IMR-90 (cell line): Measurements from ENCODE around the gene SMC5. TPM values are rescaled to one million over a fixed set of nuclear protein-coding genes. Genes with fewer than 3 reads are reported as not detected.

Experiments used
- ATAC-seq: fragments of 200-7000 bp; cut with Tn5 transposase; 2 replicates; pipeline ENCODE4 v1.9.1; 2020; ENCODE audit warnings: low read depth, mild to moderate bottlenecking, moderate library complexity
- BruUV-seq: library from RNA; stranded (reverse); fragments of 400-500 nt; replicated peaks from 2 replicates; lab custom pipeline; 2021; lab: Mats Ljungman, UMichigan
- CTCF ChIA-PET: fragments of 300-600 bp; formaldehyde crosslinking; extraction: SDS; loops from one replicate; lab custom pipeline; 2021; ENCODE audit warnings: antibody characterized with exemption; lab: Yijun Ruan, JAX
- POLR2A ChIA-PET: fragments of 300-600 bp; sonication (Branson Sonifier 250); formaldehyde crosslinking; loops from one replicate; lab custom pipeline; 2022; ENCODE audit warnings: antibody characterized with exemption; ENCODE audit not compliant: unreplicated experiment; lab: Charles Lee
- DNase-seq: peaks from one replicate; pipeline ENCODE4 v3.0.0; 2013
- H2AFZ ChIP-seq: replicated peaks from 2 replicates; pipeline ENCODE3; 2013; ENCODE audit warnings: low read length, mild to moderate bottlenecking; ENCODE audit not compliant: poor library complexity
- H2AK5ac ChIP-seq: 2 replicates; pipeline ENCODE4 v1.6.1; 2013; ENCODE audit warnings: low read depth, low read length, inconsistent platforms
- H2AK9ac ChIP-seq: replicated peaks from 2 replicates; pipeline ENCODE3; 2013; ENCODE audit warnings: mild to moderate bottlenecking, low read depth, low read length, moderate library complexity; ENCODE audit not compliant: poor library complexity
- H2BK120ac ChIP-seq: 2 replicates; pipeline ENCODE4 v1.6.1; 2013; ENCODE audit warnings: low read depth, low read length, inconsistent platforms
- H2BK15ac ChIP-seq: 3 replicates; pipeline ENCODE4 v1.6.1; 2013; ENCODE audit warnings: low read depth, low read length, inconsistent platforms
- H2BK20ac ChIP-seq: 2 replicates; pipeline ENCODE4 v1.6.1; 2013; ENCODE audit warnings: low read depth, mild to moderate bottlenecking, inconsistent platforms, low read length, moderate library complexity
- H2BK5ac ChIP-seq: 2 replicates; pipeline ENCODE4 v1.6.1; 2013; ENCODE audit warnings: mild to moderate bottlenecking, low read depth, low read length, inconsistent platforms; ENCODE audit not compliant: poor library complexity, severe bottlenecking
- H3K14ac ChIP-seq: replicated peaks from 2 replicates; pipeline ENCODE4 v1.6.1; 2013; ENCODE audit warnings: low read depth, low read length, inconsistent platforms
- H3K18ac ChIP-seq: 2 replicates; pipeline ENCODE4 v1.6.1; 2013; ENCODE audit warnings: low read depth, low read length, control low read depth
- H3K23ac ChIP-seq: 2 replicates; pipeline ENCODE4 v1.6.1; 2013; ENCODE audit warnings: low read depth, low read length, inconsistent platforms
- H3K27ac ChIP-seq: 2 replicates; pipeline ENCODE4 v1.5.1; 2013; ENCODE audit warnings: mild to moderate bottlenecking, control low read depth, low read length; ENCODE audit not compliant: insufficient read depth
- H3K27me3 ChIP-seq: 2 replicates; pipeline ENCODE4 v1.6.1; 2013; ENCODE audit warnings: low read length; ENCODE audit not compliant: control insufficient read depth, insufficient read depth
- H3K36me3 ChIP-seq: 2 replicates; pipeline ENCODE4 v1.6.1; 2013; ENCODE audit warnings: low read length, mixed read lengths; ENCODE audit not compliant: control insufficient read depth, insufficient read depth
- H3K4ac ChIP-seq: 2 replicates; pipeline ENCODE4 v1.6.1; 2013; ENCODE audit warnings: low read depth, low read length, inconsistent platforms
- H3K4me1 ChIP-seq: 2 replicates; pipeline ENCODE4 v1.6.1; 2013; ENCODE audit warnings: low read length, mixed read lengths; ENCODE audit not compliant: control insufficient read depth, insufficient read depth
- H3K4me2 ChIP-seq: 2 replicates; pipeline ENCODE4 v1.6.1; 2013; ENCODE audit warnings: low read depth, mild to moderate bottlenecking, control low read depth, low read length, moderate library complexity
- H3K4me3 ChIP-seq: 2 replicates; pipeline ENCODE4 v1.5.1; 2013; ENCODE audit warnings: low read depth, mild to moderate bottlenecking, control low read depth, low read length, moderate library complexity; ENCODE audit not compliant: insufficient read depth
- H3K56ac ChIP-seq: 2 replicates; pipeline ENCODE4 v1.6.1; 2013; ENCODE audit warnings: low read length, inconsistent platforms; ENCODE audit not compliant: insufficient read depth; ENCODE audit errors: extremely low read depth
- H3K79me1 ChIP-seq, 2 experiments: 2 replicates each; pipeline ENCODE4 v1.6.1; 2013; ENCODE audit warnings: low read length in 2 of 2, inconsistent platforms in 1 of 2, low read depth in 1 of 2
- H3K9ac ChIP-seq: 2 replicates; pipeline ENCODE4 v1.6.1; 2013; ENCODE audit warnings: low read depth, low read length, control low read depth
- H3K9me1 ChIP-seq: 2 replicates; pipeline ENCODE4 v1.6.1; 2013; ENCODE audit warnings: low read length, inconsistent platforms; ENCODE audit not compliant: insufficient read depth
- H3K9me3 ChIP-seq: 2 replicates; pipeline ENCODE4 v1.6.1; 2013; ENCODE audit warnings: low read length; ENCODE audit not compliant: control insufficient read depth, insufficient read depth
- H4K20me1 ChIP-seq: 2 replicates; pipeline ENCODE4 v1.6.1; 2013; ENCODE audit warnings: low read length, inconsistent platforms; ENCODE audit not compliant: insufficient read depth
- H4K5ac ChIP-seq: 2 replicates; pipeline ENCODE4 v1.6.1; 2013; ENCODE audit warnings: mild to moderate bottlenecking, low read depth, low read length, control low read depth
- H4K8ac ChIP-seq, 2 experiments: 2 replicates each; pipeline ENCODE4 v1.6.1; 2013; ENCODE audit warnings: low read depth in 2 of 2, low read length in 2 of 2, control low read depth in 1 of 2, inconsistent platforms in 1 of 2
- H4K91ac ChIP-seq: 2 replicates; pipeline ENCODE4 v1.6.1; 2013; ENCODE audit warnings: low read depth, low read length, inconsistent platforms; ENCODE audit not compliant: insufficient read depth
- CEBPB ChIP-seq: IDR thresholded peaks from 2 replicates; pipeline ENCODE4 v1.6.1; 2012; ENCODE audit warnings: low read depth, low read length, improper control_type of control experiment
- CHD1 ChIP-seq: IDR thresholded peaks from 2 replicates; pipeline ENCODE4 v1.6.1; 2012; ENCODE audit warnings: low read depth, low read length, improper control_type of control experiment
- FOS ChIP-seq: fragments of 150-350 bp; IDR thresholded peaks from 2 replicates; pipeline ENCODE4 v1.6.1; 2016; ENCODE audit warnings: low read depth, low read length
- MAFK ChIP-seq: IDR thresholded peaks from 2 replicates; pipeline ENCODE4 v1.6.1; 2012; ENCODE audit warnings: low read depth, low read length, improper control_type of control experiment
- MXI1 ChIP-seq: IDR thresholded peaks from 2 replicates; pipeline ENCODE4 v1.6.1; 2012; ENCODE audit warnings: low read depth, mild to moderate bottlenecking, low read length, moderate library complexity, borderline replicate concordance
- NFE2L2 ChIP-seq: fragments of 150-350 bp; IDR thresholded peaks from 2 replicates; pipeline ENCODE4 v1.6.1; 2016; ENCODE audit warnings: low read depth, mild to moderate bottlenecking, low read length
- POLR2A ChIP-seq: IDR thresholded peaks from 2 replicates; pipeline ENCODE4 v1.6.1; 2012; ENCODE audit warnings: mild to moderate bottlenecking, low read depth, low read length
- RAD21 ChIP-seq: IDR thresholded peaks from 2 replicates; pipeline ENCODE4 v1.6.1; 2012; ENCODE audit warnings: low read length, improper control_type of control experiment
- RCOR1 ChIP-seq: IDR thresholded peaks from 2 replicates; pipeline ENCODE4 v1.6.1; 2012; ENCODE audit warnings: mild to moderate bottlenecking, low read length, improper control_type of control experiment; ENCODE audit not compliant: insufficient replicate concordance
- RFX5 ChIP-seq: IDR thresholded peaks from 2 replicates; pipeline ENCODE4 v1.8.0; 2012; ENCODE audit warnings: low read depth, mild to moderate bottlenecking, low read length, moderate library complexity
- SMC3 ChIP-seq: fragments of 150-350 bp; IDR thresholded peaks from 2 replicates; pipeline ENCODE4 v1.6.1; 2016; ENCODE audit warnings: low read depth, mild to moderate bottlenecking, antibody characterized with exemption, low read length, moderate library complexity
- WGBS, 2 experiments: methylation state at CpG; one replicate each; pipeline versions ENCODE4 v1.1.5 to v1.1.7; 2013; ENCODE audit warnings: missing lambda C conversion rate in 2 of 2; ENCODE audit not compliant: insufficient read length in 1 of 2; ENCODE audit errors: extremely low coverage in 2 of 2; 5-methylcytosine and 5-hydroxymethylcytosine counted together
- dilution Hi-C: fragments of 300-500 bp; cut with HindIII; formaldehyde crosslinking; loops from one replicate; pipeline ENCODE4 v1.14.3; 2018; ENCODE audit warnings: low sequenced_read_pairs; ENCODE audit not compliant: unreplicated experiment
- in situ Hi-C: fragments of 300-500 bp; cut with MboI; formaldehyde crosslinking; loops from 3 replicates; pipeline ENCODE4 v1.14.3; 2019; ENCODE audit warnings: low sequenced_read_pairs, inconsistent platforms, mixed read lengths
- intact Hi-C: fragments of 100-400 bp; cut with micrococcal nuclease; formaldehyde crosslinking; loops from 2 replicates; pipeline ENCODE4 v1.10.0; 2022
- polyA plus RNA-seq, 3 experiments: library from polyadenylated mRNA; depleted of rRNA; stranded (reverse); fragments of >200 nt; gene quantifications; 2 replicates each; pipeline ENCODE4 v1.2.3, GENCODE V29; 2012; ENCODE audit warnings: low replicate concordance in 1 of 3
- total RNA-seq: library from RNA; depleted of rRNA; stranded (reverse); fragments of >200 nt; gene quantifications from 2 replicates; pipeline ENCODE4 v1.2.3, GENCODE V29; 2012
- TF ChIP-seq, protein P1 (sequence below): fragments of 150-350 bp; IDR thresholded peaks from 2 replicates; pipeline ENCODE4 v1.6.1; 2017; ENCODE audit warnings: mild to moderate bottlenecking, antibody characterized with exemption, low read length, low read depth
- TF ChIP-seq, protein P2 (sequence below): fragments of 150-350 bp; IDR thresholded peaks from 2 replicates; pipeline ENCODE4 v1.6.1; 2016; ENCODE audit warnings: low read depth, mild to moderate bottlenecking, low read length, moderate library complexity, borderline replicate concordance
- TF ChIP-seq, protein P3 (sequence below): conservative IDR thresholded peaks from 2 replicates; pipeline ENCODE4 v1.5.1; 2012; ENCODE audit warnings: mild to moderate bottlenecking, low read depth, low read length, improper control_type of control experiment

Gene SMC5
- total and polyA plus RNA-seq, 2 of the 4 experiments (the other 2 are of a cell fraction), result 12.0 to 13.3 TPM

DNA sequence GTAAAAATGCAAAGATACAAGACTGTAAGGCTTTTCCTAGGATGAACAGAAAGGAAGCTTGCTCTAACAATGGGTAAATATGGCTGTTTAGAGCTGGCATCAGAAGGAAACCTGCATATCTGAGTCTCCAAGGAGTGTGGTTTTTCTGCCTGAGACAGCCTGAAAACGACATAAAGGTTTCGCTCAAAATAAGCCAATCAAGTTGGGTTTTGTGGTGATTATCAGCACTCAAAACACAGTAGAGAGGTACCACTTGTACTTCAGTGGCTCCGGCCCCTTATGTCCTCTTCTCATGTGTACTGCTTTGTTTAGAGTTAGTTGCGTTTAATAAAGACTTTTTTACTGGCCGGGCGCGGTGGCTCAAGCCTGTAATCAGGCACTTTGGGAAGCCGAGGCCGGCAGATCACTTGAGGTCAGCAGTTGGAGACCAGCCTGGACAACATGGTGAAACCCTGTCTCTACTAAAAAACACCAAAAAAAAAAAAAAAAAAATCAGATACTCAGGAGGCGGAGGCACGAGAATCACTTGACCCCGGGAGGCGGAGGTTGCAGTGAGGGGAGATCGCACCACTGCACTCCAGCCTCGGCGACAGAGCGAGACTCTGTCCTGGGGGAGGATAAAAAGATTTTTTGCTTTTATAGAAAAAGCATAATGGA is 116.3 kb downstream of the SMC5 start:
- no peak overlapping the region for H3K27ac ChIP-seq
- no peak overlapping the region for H4K91ac ChIP-seq
- H2BK20ac ChIP-seq, result no peak overlapping the region
- H4K20me1 ChIP-seq, result no peaks in the 10 kb centered on the region
- no peaks in the 10 kb centered on the region for H3K4me1 ChIP-seq
- no peak overlapping the region for H2BK5ac ChIP-seq
- in situ Hi-C loops, result no loop called here
- H2AK9ac ChIP-seq, result no peak overlapping the region
- no peak overlapping the region for H2AK5ac ChIP-seq
- WGBS, 2 experiments, result 70% methylated on average over 2 of the region's 17 CpGs; no CpG with 5 or more reads in 1 of the 2 experiments
- dilution Hi-C loops, result no loop called here
- no TSS peak for BruUV-seq
- H3K79me1 ChIP-seq, result no peaks in the 10 kb centered on the region
- H3K56ac ChIP-seq, result no peak overlapping the region
- no peak overlapping the region for H3K18ac ChIP-seq
- no peak overlapping the region for H2BK15ac ChIP-seq
- TF ChIP-seq SMC3, result no peak
- TF ChIP-seq, protein P1, sequence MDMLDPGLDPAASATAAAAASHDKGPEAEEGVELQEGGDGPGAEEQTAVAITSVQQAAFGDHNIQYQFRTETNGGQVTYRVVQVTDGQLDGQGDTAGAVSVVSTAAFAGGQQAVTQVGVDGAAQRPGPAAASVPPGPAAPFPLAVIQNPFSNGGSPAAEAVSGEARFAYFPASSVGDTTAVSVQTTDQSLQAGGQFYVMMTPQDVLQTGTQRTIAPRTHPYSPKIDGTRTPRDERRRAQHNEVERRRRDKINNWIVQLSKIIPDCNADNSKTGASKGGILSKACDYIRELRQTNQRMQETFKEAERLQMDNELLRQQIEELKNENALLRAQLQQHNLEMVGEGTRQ, result no peak
- no peak for TF ChIP-seq POLR2A
- TF ChIP-seq MAFK, result no peak
- no peak for TF ChIP-seq RFX5
- no peak for TF ChIP-seq FOS
- TF ChIP-seq RAD21, result no peak
- no peak for TF ChIP-seq RCOR1
- no peak for TF ChIP-seq CHD1
- TF ChIP-seq, protein P2, sequence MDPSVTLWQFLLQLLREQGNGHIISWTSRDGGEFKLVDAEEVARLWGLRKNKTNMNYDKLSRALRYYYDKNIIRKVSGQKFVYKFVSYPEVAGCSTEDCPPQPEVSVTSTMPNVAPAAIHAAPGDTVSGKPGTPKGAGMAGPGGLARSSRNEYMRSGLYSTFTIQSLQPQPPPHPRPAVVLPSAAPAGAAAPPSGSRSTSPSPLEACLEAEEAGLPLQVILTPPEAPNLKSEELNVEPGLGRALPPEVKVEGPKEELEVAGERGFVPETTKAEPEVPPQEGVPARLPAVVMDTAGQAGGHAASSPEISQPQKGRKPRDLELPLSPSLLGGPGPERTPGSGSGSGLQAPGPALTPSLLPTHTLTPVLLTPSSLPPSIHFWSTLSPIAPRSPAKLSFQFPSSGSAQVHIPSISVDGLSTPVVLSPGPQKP, result no peak
- TF ChIP-seq, protein P3, sequence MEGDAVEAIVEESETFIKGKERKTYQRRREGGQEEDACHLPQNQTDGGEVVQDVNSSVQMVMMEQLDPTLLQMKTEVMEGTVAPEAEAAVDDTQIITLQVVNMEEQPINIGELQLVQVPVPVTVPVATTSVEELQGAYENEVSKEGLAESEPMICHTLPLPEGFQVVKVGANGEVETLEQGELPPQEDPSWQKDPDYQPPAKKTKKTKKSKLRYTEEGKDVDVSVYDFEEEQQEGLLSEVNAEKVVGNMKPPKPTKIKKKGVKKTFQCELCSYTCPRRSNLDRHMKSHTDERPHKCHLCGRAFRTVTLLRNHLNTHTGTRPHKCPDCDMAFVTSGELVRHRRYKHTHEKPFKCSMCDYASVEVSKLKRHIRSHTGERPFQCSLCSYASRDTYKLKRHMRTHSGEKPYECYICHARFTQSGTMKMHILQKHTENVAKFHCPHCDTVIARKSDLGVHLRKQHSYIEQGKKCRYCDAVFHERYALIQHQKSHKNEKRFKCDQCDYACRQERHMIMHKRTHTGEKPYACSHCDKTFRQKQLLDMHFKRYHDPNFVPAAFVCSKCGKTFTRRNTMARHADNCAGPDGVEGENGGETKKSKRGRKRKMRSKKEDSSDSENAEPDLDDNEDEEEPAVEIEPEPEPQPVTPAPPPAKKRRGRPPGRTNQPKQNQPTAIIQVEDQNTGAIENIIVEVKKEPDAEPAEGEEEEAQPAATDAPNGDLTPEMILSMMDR, result no peak
- TF ChIP-seq CEBPB, result no peak
- no peak for TF ChIP-seq MXI1
- no peak for TF ChIP-seq NFE2L2
- no peak overlapping the region for H3K9ac ChIP-seq
- no peak overlapping the region for H3K4me3 ChIP-seq
- H3K27me3 ChIP-seq, result no peaks in the 10 kb centered on the region
- no peak overlapping the region for H2AFZ ChIP-seq
- no peak overlapping the region for H3K4ac ChIP-seq
- H3K23ac ChIP-seq, result no peak overlapping the region
- POLR2A ChIA-PET, result no interaction called here
- intact Hi-C loops, result no loop called here
- no peak overlapping the region for H3K4me2 ChIP-seq
- no peaks in the 10 kb centered on the region for H3K36me3 ChIP-seq
- no peak overlapping the region for H4K5ac ChIP-seq
- H3K9me1 ChIP-seq, result no peaks in the 10 kb centered on the region; the same call in 1 of the 2 replicates
- H3K14ac ChIP-seq, result no peak overlapping the region
- no peak overlapping the region for H4K8ac ChIP-seq
- no peak for ATAC-seq
- H3K9me3 ChIP-seq, result no peaks in the 10 kb centered on the region
- no peak for DNase-seq
- CTCF ChIA-PET, result no interaction called here
- no peak overlapping the region for H2BK120ac ChIP-seq
